HG03565 (cell line): Measurements from ENCODE around the gene LNPEP.
"Not testable (repeated sequence)": the region's sequence is repeated elsewhere in the genome, so short reads cannot be mapped to it uniquely, and the experiment has no call there.

Experiments used
- ATAC-seq: cut with Tn5 transposase; IDR thresholded peaks from one replicate; pipeline ENCODE4 v1.9.1; 2021; ENCODE audit warnings: mild to moderate bottlenecking, moderate library complexity; ENCODE audit not compliant: unreplicated experiment

The LNPEP gene

GRCh38 chr5:97046270-97046982 is 110.5 kb downstream of the LNPEP start:
- ATAC-seq, result no peak

GRCh38 chr5:97047076-97047475 is 111.2 kb downstream of the LNPEP start:
- no peak for ATAC-seq

GRCh38 chr5:97049175-97049574 is 113.3 kb downstream of the LNPEP start:
- ATAC-seq, result no peak

GRCh38 chr5:97056263-97056662 is 120.4 kb downstream of the LNPEP start:
- no peak for ATAC-seq

- no peak for ATAC-seq
Measured at GRCh38 chr5:97062046-97062445, 126.2 kb downstream of the LNPEP start.

- no peak for ATAC-seq
Measured at GRCh38 chr5:97063251-97063650, 127.4 kb downstream of the LNPEP start.

GRCh38 chr5:97065475-97065874 is 129.6 kb downstream of the LNPEP start:
- ATAC-seq, result no peak

GRCh38 chr5:97067296-97067850 is 131.5 kb downstream of the LNPEP start:
- no peak for ATAC-seq

GRCh38 chr5:97070234-97070633 is 134.4 kb downstream of the LNPEP start:
- ATAC-seq, result no peak

GRCh38 chr5:97071101-97071500 is 135.2 kb downstream of the LNPEP start:
- no peak for ATAC-seq

- no peak for ATAC-seq
Measured at GRCh38 chr5:97071993-97072392, 136.1 kb downstream of the LNPEP start.

- no peak for ATAC-seq
Measured at GRCh38 chr5:97072696-97073095, 136.8 kb downstream of the LNPEP start.

GRCh38 chr5:97073420-97073819 is 137.5 kb downstream of the LNPEP start:
- no peak for ATAC-seq

- no peak for ATAC-seq
Measured at GRCh38 chr5:97074859-97075489, 139.1 kb downstream of the LNPEP start.

- no peak for ATAC-seq
Measured at GRCh38 chr5:97075649-97076048, 139.8 kb downstream of the LNPEP start.

- ATAC-seq, result no peak
Measured at GRCh38 chr5:97076098-97076497, 140.2 kb downstream of the LNPEP start.

- no peak for ATAC-seq
Measured at GRCh38 chr5:97077246-97077645, 141.4 kb downstream of the LNPEP start.

GRCh38 chr5:97078958-97079743 is 143.3 kb downstream of the LNPEP start:
- ATAC-seq, result no peak

- ATAC-seq, result not testable (repeated sequence)
Measured at GRCh38 chr5:97084782-97085458, 149.0 kb downstream of the LNPEP start.

- no peak for ATAC-seq
Measured at GRCh38 chr5:97085459-97086181, 149.7 kb downstream of the LNPEP start.
